ENCODE data around the gene HLA-DPA1.
A peak's percentile ranks its signal among the peaks of the same experiment; 100 is the strongest.

HLA-DPA1 gene

DNA sequence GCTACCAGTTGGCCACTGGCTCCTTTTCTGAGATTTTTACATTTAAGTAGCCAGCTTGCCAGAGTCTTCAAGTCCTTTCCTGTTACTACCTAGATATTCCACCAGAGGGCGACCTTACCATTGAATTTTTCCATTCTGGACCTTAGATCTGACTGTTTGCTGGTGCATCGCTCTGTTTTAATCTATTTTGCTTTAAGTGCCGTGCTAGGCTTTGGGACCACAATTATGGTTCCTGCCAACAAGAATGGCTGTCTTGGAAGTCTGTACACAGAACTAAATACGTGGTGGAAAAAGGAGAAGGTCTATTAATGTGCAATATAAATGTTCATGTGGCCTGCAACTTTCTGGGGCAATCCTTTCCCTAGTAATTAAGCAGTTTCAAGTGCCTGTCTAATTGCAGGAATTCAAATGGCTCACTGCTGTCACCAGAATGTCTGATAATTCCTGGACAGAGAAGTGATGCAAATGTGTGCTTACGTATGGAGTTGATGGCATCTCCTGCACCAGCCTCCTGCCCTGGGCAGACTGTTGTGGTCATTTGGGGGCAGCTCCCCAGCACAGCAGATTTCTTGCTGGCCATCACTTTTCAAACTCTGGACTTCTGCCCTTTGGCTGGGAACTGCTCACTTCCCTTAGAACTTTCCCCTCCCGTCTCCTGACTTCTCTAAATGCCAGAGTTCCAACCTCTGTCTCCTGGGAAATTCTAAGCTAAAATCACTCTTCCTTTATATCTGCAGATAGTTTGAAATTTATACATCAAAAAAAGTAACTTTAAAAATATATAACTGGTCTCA lies 58.4 kb downstream of the HLA-DPA1 start:
- in situ Hi-C loops (cut with HindIII; ENCODE audit: low pct_ligation_motif_present, low sequenced_read_pairs), result no loop called here
- DNase-seq, result peak; percentile 78
- Histone ChIP-seq H3K4me3 (ENCODE audit: low read depth, low read length) (no peak overlapping the region), H3K36me3 (replicated peaks) (no peaks in the 10 kb centered on the region), H3K27ac (no peak overlapping the region), H3K27me3 (replicated peaks) (no peaks in the 10 kb centered on the region)
- TF ChIP-seq, protein P1, sequence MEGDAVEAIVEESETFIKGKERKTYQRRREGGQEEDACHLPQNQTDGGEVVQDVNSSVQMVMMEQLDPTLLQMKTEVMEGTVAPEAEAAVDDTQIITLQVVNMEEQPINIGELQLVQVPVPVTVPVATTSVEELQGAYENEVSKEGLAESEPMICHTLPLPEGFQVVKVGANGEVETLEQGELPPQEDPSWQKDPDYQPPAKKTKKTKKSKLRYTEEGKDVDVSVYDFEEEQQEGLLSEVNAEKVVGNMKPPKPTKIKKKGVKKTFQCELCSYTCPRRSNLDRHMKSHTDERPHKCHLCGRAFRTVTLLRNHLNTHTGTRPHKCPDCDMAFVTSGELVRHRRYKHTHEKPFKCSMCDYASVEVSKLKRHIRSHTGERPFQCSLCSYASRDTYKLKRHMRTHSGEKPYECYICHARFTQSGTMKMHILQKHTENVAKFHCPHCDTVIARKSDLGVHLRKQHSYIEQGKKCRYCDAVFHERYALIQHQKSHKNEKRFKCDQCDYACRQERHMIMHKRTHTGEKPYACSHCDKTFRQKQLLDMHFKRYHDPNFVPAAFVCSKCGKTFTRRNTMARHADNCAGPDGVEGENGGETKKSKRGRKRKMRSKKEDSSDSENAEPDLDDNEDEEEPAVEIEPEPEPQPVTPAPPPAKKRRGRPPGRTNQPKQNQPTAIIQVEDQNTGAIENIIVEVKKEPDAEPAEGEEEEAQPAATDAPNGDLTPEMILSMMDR (IDR thresholded peaks at IDR 0.05; ENCODE audit: low read depth, low read length, missing control alignments), result peak; percentile 74

Data from brain microvascular endothelial cell (primary cell).